A673 (cell line): ENCODE data around the gene ITPKB.

Experiments
- CTCF ChIP-seq: fragments of 300-800, 200-600 bp; sonication (generic); conservative IDR thresholded peaks from 2 replicates; pipeline ENCODE4 v1.5.1; 2017; ENCODE audit warnings: low read depth, mild to moderate bottlenecking, antibody characterized with exemption, low read length, moderate library complexity, mixed read lengths
- EZH2 ChIP-seq: fragments of 200-600 bp; sonication (generic); IDR thresholded peaks from 2 replicates; pipeline ENCODE4 v1.6.1; 2017; ENCODE audit warnings: borderline replicate concordance, low read depth, mild to moderate bottlenecking, mixed read lengths, antibody characterized with exemption, low read length; ENCODE audit not compliant: poor library complexity, severe bottlenecking

GRCh38 chr1:226649244-226649643 lies 89.8 kb downstream of the ITPKB start:
- TF ChIP-seq EZH2 (no peak), CTCF (no peak)
